ENCODE results near the gene ATP10D. TPM values are rescaled to one million over a fixed set of nuclear protein-coding genes. Genes with fewer than 3 reads are reported as not detected.

ATP10D gene
- total and polyA plus RNA-seq, 11 donors, result 2.2 to 22.1 (median 7.8) TPM

- DNase-seq, result no peak
- intact Hi-C loops (cut with DNase I), result no loop called here
- H3K36me3 ChIP-seq, result peaks cover 0 to 59% (median 38%) of the 10 kb centered on the region in 9 donors
- TF ChIP-seq POLR2A (IDR thresholded peaks at IDR 0.05), result no peak
- no peak for TF ChIP-seq CTCF (IDR thresholded peaks at IDR 0.05)
- H3K9me3 ChIP-seq, result peaks cover 0 to 13% (median 7%) of the 10 kb centered on the region in 12 donors
- WGBS, 4 donors, result 82 to 86% (median 84%) methylated on average over 4 of the region's 4 CpGs
- H3K4me1 ChIP-seq, result peaks cover 0 to 28% (median 14%) of the 10 kb centered on the region in 12 donors
- H3K27ac ChIP-seq, result no peak overlapping the region
- no peaks in the 10 kb centered on the region for H3K27me3 ChIP-seq
- no peak overlapping the region for H3K4me3 ChIP-seq
- ATAC-seq, result no peak
Measured at GRCh38 chr4:47533689-47534347, 48.7 kb downstream of the ATP10D start.

- no peak for DNase-seq
- no peak overlapping the region for H3K27ac ChIP-seq
- WGBS, 4 donors, result 97 to 99% (median 98%) methylated on average over 1 of the region's 1 CpG
- peaks cover 0 to 4% (median 0%) of the 10 kb centered on the region in 12 donors for H3K9me3 ChIP-seq
- no peak for TF ChIP-seq POLR2A (IDR thresholded peaks at IDR 0.05)
- no peak for TF ChIP-seq CTCF (IDR thresholded peaks at IDR 0.05)
- intact Hi-C loops (cut with DNase I), result no loop called here
- ATAC-seq, result no peak
- peaks cover 0 to 28% (median 14%) of the 10 kb centered on the region in 12 donors for H3K4me1 ChIP-seq
- H3K27me3 ChIP-seq, result no peaks in the 10 kb centered on the region
- no peak overlapping the region for H3K4me3 ChIP-seq
- peaks cover 0 to 68% (median 44%) of the 10 kb centered on the region in 9 donors for H3K36me3 ChIP-seq
Measured at GRCh38 chr4:47534772-47535171, 49.7 kb downstream of the ATP10D start.

GRCh38 chr4:47535567-47536147, 50.6 kb downstream of the ATP10D start:
- ATAC-seq (no peak), DNase-seq (no peak)
- H3K9me3 ChIP-seq, result peaks cover 0 to 3% (median 0%) of the 10 kb centered on the region in 12 donors
- H3K36me3 ChIP-seq, result peaks cover 0 to 77% (median 52%) of the 10 kb centered on the region in 9 donors
- no peak overlapping the region for H3K27ac ChIP-seq
- TF ChIP-seq CTCF (IDR thresholded peaks at IDR 0.05) (no peak), POLR2A (IDR thresholded peaks at IDR 0.05) (no peak)
- peaks cover 0 to 25% (median 14%) of the 10 kb centered on the region in 12 donors for H3K4me1 ChIP-seq
- no peak overlapping the region for H3K4me3 ChIP-seq
- intact Hi-C loops (cut with DNase I), result no loop called here
- WGBS, 4 donors, result 94 to 98% (median 96%) methylated on average over 5 of the region's 5 CpGs
- H3K27me3 ChIP-seq, result no peaks in the 10 kb centered on the region

GRCh38 chr4:47536966-47537365, 51.9 kb downstream of the ATP10D start:
- TF ChIP-seq POLR2A (IDR thresholded peaks at IDR 0.05) (no peak), CTCF (IDR thresholded peaks at IDR 0.05) (no peak)
- intact Hi-C loops (cut with DNase I), result no loop called here
- WGBS, 4 donors, result 0 to 2% (median 0%) methylated on average over 1 of the region's 1 CpG
- Histone ChIP-seq H3K27me3 (no peaks in the 10 kb centered on the region), H3K27ac (no peak overlapping the region), H3K4me3 (no peak overlapping the region), H3K9me3 (peaks cover 0 to 3% (median 0%) of the 10 kb centered on the region in 12 donors), H3K36me3 (peaks cover 0 to 89% (median 61%) of the 10 kb centered on the region in 9 donors), H3K4me1 (peaks cover 0 to 12% (median 5%) of the 10 kb centered on the region in 12 donors)
- ATAC-seq (no peak), DNase-seq (no peak)

Measured in heart left ventricle (tissue), 16 donors.